GM06990 (cell line): ENCODE results near the gene FIGNL1.

ENCODE experiments used
- DNase-seq: peaks from one replicate; pipeline ENCODE4 v3.0.0-alpha.2; 2011; ENCODE audit not compliant: insufficient read length; ENCODE audit errors: extremely low read depth
- H3K27me3 ChIP-seq: replicated peaks from 2 replicates; pipeline ENCODE4 v1.6.0; 2011; ENCODE audit warnings: low read length; ENCODE audit not compliant: control insufficient read depth, insufficient read depth
- H3K36me3 ChIP-seq: 2 replicates; pipeline ENCODE4 v1.5.1; 2011; ENCODE audit warnings: low read length; ENCODE audit not compliant: control insufficient read depth, insufficient read depth
- H3K4me3 ChIP-seq: replicated peaks from 2 replicates; pipeline ENCODE4 v1.5.1; 2011; ENCODE audit warnings: low read depth, mild to moderate bottlenecking, control low read depth, low read length
- TF ChIP-seq, protein P1 (sequence below): IDR thresholded peaks from 2 replicates; pipeline ENCODE4 v1.5.1; 2011; ENCODE audit warnings: low read length, control low read depth, mild to moderate bottlenecking, inconsistent platforms; ENCODE audit not compliant: insufficient read depth, poor library complexity, severe bottlenecking

Gene FIGNL1

DNA sequence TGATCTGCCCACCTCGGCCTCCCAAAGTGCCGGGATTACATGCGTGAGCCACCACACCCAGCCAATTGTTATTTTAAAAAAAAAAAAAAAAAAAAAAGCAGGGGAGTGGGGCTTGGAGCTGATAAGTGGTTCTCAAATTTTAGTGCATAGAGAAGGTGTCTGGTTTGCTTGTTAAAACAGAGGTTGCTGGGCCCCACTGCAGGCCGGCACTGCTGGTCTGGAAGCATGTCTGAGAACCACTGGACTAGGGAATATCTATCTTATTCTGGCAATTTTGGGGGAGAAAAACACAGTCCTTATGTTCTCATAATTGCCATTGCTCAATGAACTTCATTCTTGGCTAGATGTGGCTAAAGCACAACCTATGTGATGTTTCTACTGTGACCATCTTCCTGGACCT, 19.0 kb upstream of the FIGNL1 start:
- Histone ChIP-seq H3K27me3 (no peaks in the 10 kb centered on the region; the same call in 1 of the 2 replicates), H3K36me3 (no peaks in the 10 kb centered on the region), H3K4me3 (no peak overlapping the region)
- DNase-seq, result no peak
- TF ChIP-seq, protein P1, sequence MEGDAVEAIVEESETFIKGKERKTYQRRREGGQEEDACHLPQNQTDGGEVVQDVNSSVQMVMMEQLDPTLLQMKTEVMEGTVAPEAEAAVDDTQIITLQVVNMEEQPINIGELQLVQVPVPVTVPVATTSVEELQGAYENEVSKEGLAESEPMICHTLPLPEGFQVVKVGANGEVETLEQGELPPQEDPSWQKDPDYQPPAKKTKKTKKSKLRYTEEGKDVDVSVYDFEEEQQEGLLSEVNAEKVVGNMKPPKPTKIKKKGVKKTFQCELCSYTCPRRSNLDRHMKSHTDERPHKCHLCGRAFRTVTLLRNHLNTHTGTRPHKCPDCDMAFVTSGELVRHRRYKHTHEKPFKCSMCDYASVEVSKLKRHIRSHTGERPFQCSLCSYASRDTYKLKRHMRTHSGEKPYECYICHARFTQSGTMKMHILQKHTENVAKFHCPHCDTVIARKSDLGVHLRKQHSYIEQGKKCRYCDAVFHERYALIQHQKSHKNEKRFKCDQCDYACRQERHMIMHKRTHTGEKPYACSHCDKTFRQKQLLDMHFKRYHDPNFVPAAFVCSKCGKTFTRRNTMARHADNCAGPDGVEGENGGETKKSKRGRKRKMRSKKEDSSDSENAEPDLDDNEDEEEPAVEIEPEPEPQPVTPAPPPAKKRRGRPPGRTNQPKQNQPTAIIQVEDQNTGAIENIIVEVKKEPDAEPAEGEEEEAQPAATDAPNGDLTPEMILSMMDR, result no peak

DNA sequence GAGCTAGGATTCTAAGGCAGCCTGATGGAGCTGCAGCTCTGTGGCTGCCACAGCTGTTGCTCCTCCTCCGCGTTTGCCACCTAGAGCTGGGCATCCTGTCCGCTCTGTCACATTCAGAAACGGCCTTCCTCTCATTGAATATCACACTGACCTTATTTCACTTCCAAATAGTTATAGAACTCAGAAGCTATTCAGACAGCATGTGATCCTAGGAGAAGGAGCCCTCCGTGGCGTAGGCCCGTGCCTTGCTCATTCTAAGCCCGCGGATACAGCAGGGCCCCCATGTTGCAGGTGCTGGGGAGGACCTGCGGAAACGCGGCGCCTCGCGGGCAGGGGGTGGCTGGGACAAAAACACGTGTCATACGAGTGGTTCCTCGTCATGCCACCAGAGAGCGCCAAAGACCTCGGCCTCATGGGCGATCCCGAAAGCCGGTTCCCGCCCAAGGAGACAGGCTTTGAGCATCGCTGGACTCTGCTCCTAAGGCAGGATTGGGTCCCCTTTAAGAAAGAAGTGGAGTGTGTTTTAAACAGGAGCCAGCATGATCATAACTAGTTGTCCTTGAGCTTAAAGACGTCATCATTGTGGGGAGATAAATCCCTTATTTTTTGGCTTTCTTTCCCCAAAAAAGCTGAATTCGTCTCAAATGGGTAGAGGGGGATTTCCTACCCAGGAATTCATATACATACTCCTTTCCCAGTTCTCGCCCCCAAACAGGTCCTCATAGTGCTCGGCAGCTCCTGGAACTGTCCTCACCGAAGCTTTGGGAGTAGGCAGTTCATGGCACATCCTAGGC, 17.9 kb upstream of the FIGNL1 start:
- DNase-seq, result peak; percentile 70
- TF ChIP-seq, protein P1, result peak; percentile 92
- Histone ChIP-seq H3K4me3 (no peak overlapping the region), H3K27me3 (no peaks in the 10 kb centered on the region; the same call in 1 of the 2 replicates), H3K36me3 (no peaks in the 10 kb centered on the region)

DNA sequence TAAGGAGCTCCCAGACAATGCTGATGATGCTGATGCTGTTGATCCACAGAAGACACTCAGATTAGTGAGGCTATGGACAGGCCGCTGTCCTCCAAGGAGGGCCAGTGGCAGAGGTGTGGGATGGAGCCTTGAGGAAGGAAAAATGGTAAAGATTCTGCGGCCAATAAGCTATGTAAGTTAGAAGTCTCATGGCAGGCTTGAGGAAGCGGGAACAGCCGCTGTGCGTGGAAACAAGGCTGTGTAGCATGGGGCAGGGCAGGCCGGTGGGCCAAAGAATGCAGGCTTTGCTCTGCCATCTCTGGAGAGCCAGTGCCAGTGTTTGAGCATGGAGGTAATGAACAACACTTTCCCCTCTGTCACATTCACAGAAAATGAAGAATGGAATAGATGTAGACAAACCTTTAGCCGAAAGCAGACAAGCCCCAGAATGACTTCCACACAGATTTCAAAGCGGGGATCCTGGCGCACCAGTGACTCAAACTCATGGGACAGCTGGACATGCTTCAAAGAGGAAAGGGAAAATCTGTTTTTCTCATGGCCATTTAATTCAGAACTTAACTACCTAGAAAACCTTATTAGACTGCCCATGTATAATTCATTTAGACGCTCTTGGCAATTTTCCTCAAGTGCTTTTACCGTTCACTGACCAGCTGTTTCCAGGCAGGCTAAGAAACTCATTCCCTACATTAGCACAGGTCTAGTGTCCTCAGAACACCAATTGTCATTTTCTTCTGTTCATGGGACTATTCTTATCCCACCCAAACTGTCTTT, 16.9 kb upstream of the FIGNL1 start:
- TF ChIP-seq, protein P1, result no peak

DNA sequence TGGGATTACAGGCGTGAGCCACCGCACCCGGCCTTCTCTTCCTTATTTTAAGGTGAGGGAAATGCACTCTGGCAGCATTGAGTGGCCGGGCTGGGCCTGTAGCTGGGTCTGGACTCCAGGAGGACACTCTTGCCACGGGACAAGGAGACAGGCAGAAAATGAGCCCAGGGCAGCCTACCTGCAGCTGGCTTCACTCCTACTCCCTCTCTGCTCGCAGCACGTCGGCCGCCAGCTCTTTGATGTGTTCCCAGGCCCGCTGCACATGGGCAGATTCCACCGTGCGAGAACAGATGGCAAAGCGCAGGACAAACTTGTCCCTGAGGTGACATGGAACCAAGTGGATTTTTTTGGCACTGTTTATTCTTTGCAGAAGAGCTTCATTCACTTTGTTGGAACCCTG, 12.9 kb upstream of the FIGNL1 start:
- no peak for DNase-seq
- H3K4me3 ChIP-seq, result no peak overlapping the region
- H3K36me3 ChIP-seq, result no peaks in the 10 kb centered on the region
- TF ChIP-seq, protein P1, result no peak
- H3K27me3 ChIP-seq, result no peaks in the 10 kb centered on the region; the same call in 1 of the 2 replicates

More for the DNA sequence above, 16.9 kb upstream of the FIGNL1 start:
- Histone ChIP-seq H3K27me3 (no peaks in the 10 kb centered on the region; the same call in 1 of the 2 replicates), H3K4me3 (no peak overlapping the region), H3K36me3 (no peaks in the 10 kb centered on the region)
- DNase-seq, result no peak

DNA sequence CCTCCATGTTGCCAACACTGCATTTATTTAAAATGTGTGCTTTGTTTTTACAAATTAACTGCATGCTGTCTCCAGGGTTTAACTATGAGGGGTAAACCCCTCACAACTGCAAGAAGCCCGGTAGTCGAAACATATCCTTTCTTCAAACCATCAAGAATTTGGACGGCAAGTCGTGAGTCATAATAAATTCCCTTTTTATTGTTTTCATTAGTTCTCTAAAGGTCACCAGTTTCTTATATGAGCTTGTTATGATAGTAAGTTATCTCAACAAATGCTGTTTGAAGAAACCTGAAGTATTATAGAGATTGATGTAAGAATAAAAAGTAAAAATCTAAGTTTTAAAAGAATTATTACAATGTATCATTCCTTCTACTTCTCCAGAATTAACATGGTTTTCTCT, 12.2 kb upstream of the FIGNL1 start:
- H3K36me3 ChIP-seq, result no peaks in the 10 kb centered on the region
- H3K27me3 ChIP-seq, result no peaks in the 10 kb centered on the region; the same call in 1 of the 2 replicates
- H3K4me3 ChIP-seq, result no peak overlapping the region
- DNase-seq, result no peak
- TF ChIP-seq, protein P1, result no peak
